Testis (tissue), 2 donors: Measurements from ENCODE around the gene COL5A1.

Experiments
- CTCF ChIP-seq, 3 experiments: fragments of 450-650 bp in 2 of 3; fragments of 200-600 bp in 1 of 3; sonication (generic) in 1 of 3; IDR thresholded peaks; one replicate each; pipeline ENCODE4 v1.5.1; 2016 to 2019; ENCODE audit warnings: antibody characterized with exemption in 3 of 3, mild to moderate bottlenecking in 2 of 3, moderate library complexity in 1 of 3
- POLR2A ChIP-seq: fragments of 450-650 bp; IDR thresholded peaks from one replicate; pipeline ENCODE4 v1.6.1; 2017; ENCODE audit warnings: antibody characterized with exemption, mild to moderate bottlenecking, moderate library complexity

- no peak for TF ChIP-seq CTCF (IDR thresholded peaks at IDR 0.05)
- no peak for TF ChIP-seq POLR2A
Observed at GRCh38 chr9:134692573-134692860, 50.9 kb downstream of the COL5A1 start.
